Activated CD4-positive, alpha-beta T cell treated with anti-CD3 and anti-CD28 coated beads, Interleukin-2, amount 10 ng/mL, durations not matched to agents 7 days and 5 days (primary cell): Measurements from ENCODE around the gene SIGLEC1. TPM values are rescaled to one million over a fixed set of nuclear protein-coding genes. Genes with fewer than 3 reads are reported as not detected.

Experiments
- CTCF ChIA-PET: fragments of 350-600 bp; sonication (Branson Sonifier 250); formaldehyde crosslinking; loops from one replicate; lab custom pipeline; 2021; ENCODE audit warnings: antibody characterized with exemption; lab: Charles Lee
- POLR2A ChIA-PET: fragments of 350-600 bp; sonication (Branson Sonifier 250); formaldehyde crosslinking; loops from one replicate; lab custom pipeline; 2021; ENCODE audit warnings: antibody characterized with exemption; lab: Charles Lee
- DNase-seq: peaks from one replicate; pipeline ENCODE4 v3.0.0-alpha.2; 2020
- H3K27ac Mint-ChIP-seq: one replicate; pipeline ENCODE4 v1.8.0; 2021; ENCODE audit warnings: mild to moderate bottlenecking, moderate library complexity, mixed read lengths
- H3K27me3 Mint-ChIP-seq: one replicate; pipeline ENCODE4 v1.8.0; 2021; ENCODE audit warnings: mixed read lengths
- H3K36me3 Mint-ChIP-seq: one replicate; pipeline ENCODE4 v1.8.0; 2021; ENCODE audit warnings: low read depth, mixed read lengths
- H3K4me1 Mint-ChIP-seq: one replicate; pipeline ENCODE4 v1.8.0; 2021; ENCODE audit warnings: mixed read lengths
- H3K4me3 Mint-ChIP-seq: one replicate; pipeline ENCODE4 v1.8.0; 2021; ENCODE audit warnings: mild to moderate bottlenecking, moderate library complexity, mixed read lengths
- H3K9me3 Mint-ChIP-seq: one replicate; pipeline ENCODE4 v1.8.0; 2021; ENCODE audit warnings: mixed read lengths
- total RNA-seq, 2 experiments: library from RNA; stranded (reverse); gene quantifications; one replicate each; pipeline ENCODE4 v1.2.3, GENCODE V29; 2021

SIGLEC1 gene
- total RNA-seq, 2 experiments from 2014 or later: not detected

DNA sequence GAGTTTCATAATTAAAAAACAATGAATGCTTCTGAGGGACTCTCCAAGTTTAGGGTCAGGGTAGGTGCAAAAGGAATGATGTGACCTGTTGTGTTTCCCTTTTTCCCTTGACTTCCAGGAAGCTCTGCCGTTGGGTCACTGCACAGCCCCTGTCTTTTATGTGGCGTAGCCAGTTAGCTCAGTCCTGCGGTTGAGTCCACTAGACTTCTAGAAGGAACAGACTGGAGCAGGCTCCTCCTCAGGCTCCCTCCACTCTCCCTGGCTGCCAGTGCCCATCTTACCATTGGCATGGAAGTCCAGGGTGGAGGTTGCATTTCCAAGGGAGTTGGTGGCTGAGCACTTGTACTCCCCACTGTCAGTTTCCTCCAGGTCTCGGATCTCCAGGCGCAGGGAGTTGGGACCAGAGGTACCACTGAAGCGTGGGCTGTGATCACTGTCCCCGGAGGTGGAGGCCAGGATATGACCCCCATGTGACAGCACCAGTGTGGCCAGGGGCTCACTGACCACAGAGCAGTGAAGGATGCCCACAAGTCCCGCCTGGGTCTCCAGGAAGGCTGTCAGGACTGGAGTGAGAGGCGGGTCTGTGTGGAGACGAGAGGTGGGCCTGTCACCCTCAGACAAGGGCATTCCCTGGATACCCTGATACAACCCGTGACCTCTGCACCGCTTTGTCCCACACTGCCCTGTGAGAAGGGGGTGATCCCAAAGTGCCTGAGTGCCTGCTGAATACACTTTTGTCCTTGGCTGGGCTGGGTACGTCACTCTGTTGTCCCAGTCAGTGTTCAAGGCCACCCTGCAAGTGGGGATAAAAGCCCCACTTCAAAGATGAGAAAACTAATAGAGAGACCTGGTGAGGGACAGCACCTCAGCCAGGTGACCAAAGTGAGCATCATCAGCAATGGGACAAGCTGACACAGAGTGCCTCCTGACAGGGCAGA, 11.1 kb downstream of the SIGLEC1 start:
- ChIA-PET POLR2A (no interaction called here), CTCF (interaction anchor here (0.6 to 2.8 kb wide), 3 partner anchors 9 to 718 kb away, joined by 3 to 10 read pairs (median 3); no protein-coding TSS in a partner anchor)
- Mint-ChIP-seq H3K9me3 (peaks cover under 1% of the 10 kb centered on the region), H3K27me3 (no peaks in the 10 kb centered on the region), H3K4me3 (no peak overlapping the region), H3K36me3 (no peaks in the 10 kb centered on the region), H3K4me1 (no peaks in the 10 kb centered on the region), H3K27ac (no peak overlapping the region)
- no peak for DNase-seq

DNA sequence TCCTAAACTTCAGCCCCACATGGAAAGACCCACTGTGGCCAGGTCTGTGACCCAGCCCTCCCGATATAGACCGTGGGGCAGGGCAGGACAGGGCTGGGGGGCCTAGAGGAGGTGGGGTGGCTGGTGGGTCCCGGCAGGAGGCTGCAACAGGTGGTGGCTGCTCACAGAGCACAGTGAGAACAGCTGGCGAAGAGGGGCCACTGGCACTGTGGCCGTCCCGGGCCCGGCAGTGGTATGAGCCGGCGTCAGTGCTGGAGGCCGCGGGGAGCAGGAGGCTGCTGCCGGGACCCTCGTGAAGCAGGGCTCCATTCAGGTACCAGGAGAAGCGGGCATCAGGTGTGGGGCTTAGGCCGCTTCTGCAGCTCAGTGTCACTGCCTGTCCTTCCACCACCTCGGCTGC, 13.4 kb downstream of the SIGLEC1 start:
- Mint-ChIP-seq H3K36me3 (no peaks in the 10 kb centered on the region), H3K4me1 (no peaks in the 10 kb centered on the region), H3K9me3 (peaks cover 2% of the 10 kb centered on the region), H3K4me3 (no peak overlapping the region), H3K27ac (no peak overlapping the region), H3K27me3 (no peaks in the 10 kb centered on the region)
- POLR2A ChIA-PET: no interaction called here
- no peak for DNase-seq
- CTCF ChIA-PET: interaction anchor here (0.6 to 2.8 kb wide), 4 partner anchors 11 to 396 kb away, joined by 3 to 10 read pairs (median 3); no protein-coding TSS in a partner anchor

DNA sequence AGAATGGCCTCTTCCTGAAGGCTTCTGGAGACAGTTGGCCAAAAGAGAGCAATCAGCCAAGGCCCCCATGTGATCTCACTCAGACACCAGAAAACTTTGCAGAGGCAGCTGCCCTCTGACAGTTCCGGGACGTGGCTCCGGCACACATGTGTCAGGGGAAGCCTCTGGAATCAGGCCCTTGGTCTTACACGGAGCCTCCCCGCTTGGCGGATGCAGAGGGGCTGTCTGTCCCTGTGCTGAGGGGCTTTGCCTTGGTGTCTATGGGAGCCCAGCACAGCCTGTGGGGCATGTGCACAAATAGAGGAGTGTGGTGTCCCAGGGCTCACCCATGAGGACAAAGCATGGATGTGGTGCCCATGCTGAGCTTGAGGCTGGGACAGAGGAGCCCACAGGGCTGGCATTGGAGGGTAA, 13.8 kb downstream of the SIGLEC1 start:
- POLR2A ChIA-PET: no interaction called here
- no peak overlapping the region for H3K27ac Mint-ChIP-seq
- CTCF ChIA-PET: interaction anchor here (1.1 to 2.8 kb wide), 3 partner anchors 9 to 23 kb away, joined by 3 to 10 read pairs (median 3); no protein-coding TSS in a partner anchor
- no peaks in the 10 kb centered on the region for H3K4me1 Mint-ChIP-seq
- H3K36me3 Mint-ChIP-seq: no peaks in the 10 kb centered on the region
- H3K27me3 Mint-ChIP-seq: no peaks in the 10 kb centered on the region
- peaks cover 2% of the 10 kb centered on the region for H3K9me3 Mint-ChIP-seq
- H3K4me3 Mint-ChIP-seq: no peak overlapping the region
- no peak for DNase-seq

DNA sequence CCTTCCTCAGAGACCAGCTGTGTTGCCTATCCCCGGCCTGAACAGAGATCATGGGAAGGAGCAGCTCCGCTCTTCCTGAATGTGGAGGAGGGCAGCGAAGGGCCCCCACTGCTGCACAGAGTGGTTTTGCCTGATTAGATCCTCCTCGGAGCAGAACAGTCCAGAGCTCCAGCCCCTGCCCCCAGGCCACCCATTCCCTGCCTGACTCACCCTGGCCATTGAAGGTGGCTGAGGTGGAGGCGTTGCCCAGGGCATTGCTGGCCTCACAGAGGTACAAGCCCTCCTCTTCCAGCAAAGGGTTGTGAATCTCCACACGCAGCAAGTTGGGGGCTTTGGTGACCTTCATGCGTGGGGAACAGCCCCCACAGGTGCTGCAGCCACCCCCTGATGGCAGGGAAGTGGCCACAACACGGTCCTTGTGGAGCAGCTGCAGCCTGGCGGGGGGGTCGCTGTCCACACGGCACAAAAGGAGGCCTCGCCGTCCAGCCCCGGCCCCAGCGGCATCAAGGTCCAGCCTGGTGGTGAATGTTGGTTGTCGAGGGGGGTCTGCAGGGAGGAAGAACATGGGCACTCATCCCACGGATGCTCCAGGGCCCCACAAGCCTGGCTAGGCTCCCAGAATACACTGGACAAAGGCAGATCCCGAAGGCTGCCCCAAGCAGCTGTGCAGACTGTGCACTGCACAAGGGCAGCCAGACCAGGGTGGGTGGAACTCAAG, 14.7 kb downstream of the SIGLEC1 start:
- CTCF ChIA-PET: interaction anchor here (1.3 to 1.7 kb wide), 2 partner anchors 8 to 13 kb away, joined by 3 to 12 read pairs; no protein-coding TSS in a partner anchor
- Mint-ChIP-seq H3K36me3 (no peaks in the 10 kb centered on the region), H3K27me3 (no peaks in the 10 kb centered on the region), H3K4me3 (no peak overlapping the region), H3K4me1 (no peaks in the 10 kb centered on the region), H3K27ac (no peak overlapping the region), H3K9me3 (peaks cover 2% of the 10 kb centered on the region)
- POLR2A ChIA-PET: no interaction called here
- no peak for DNase-seq

DNA sequence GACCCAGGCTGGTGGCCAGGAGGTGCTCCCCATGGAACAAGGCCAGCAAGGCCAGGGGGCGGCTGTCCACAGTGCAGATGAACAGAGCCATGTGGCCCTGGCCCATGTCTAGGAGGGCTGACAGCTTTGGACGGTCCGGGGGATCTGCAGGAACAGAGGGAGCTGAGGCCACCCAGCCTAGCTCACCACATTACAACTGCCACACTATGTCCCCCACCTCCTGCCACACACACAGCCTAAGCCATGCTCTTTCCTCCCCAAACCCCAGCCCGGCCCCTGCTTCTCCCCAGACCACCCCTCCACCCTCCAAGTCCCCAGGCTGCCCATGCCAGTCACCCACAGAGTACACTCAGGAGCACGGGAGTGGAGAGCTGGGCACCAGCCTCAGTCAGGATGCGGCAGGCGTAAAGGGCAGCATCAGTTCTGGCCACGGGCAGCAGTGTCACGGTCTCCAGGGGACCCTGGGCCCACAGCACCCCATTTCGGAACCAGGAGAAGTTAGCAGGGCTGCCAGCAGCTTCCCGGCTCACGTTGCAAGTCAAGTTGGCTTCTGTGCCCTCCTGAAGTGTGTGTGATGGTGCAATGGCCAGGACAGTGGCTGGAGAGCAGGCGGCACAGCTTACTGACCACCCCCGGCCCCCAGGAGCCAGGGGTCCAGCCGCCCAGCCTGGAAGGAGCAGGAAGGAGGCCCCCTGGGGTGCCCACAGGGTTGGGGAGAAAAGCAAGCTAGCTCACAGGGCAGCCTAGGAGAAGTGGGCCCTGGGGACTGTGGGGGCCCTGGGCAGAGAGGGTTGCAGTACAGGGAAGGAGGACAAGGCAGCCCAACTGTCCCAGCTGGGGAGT, 15.4 kb downstream of the SIGLEC1 start:
- ChIA-PET POLR2A (no interaction called here), CTCF (interaction anchor here (1.3 to 1.7 kb wide), 2 partner anchors 7 to 14 kb away, joined by 3 to 12 read pairs; no protein-coding TSS in a partner anchor)
- H3K36me3 Mint-ChIP-seq: no peaks in the 10 kb centered on the region
- H3K4me1 Mint-ChIP-seq: no peaks in the 10 kb centered on the region
- H3K27me3 Mint-ChIP-seq: no peaks in the 10 kb centered on the region
- no peak for DNase-seq
- no peak overlapping the region for H3K4me3 Mint-ChIP-seq
- H3K9me3 Mint-ChIP-seq: peaks cover 2% of the 10 kb centered on the region
- H3K27ac Mint-ChIP-seq: no peak overlapping the region

DNA sequence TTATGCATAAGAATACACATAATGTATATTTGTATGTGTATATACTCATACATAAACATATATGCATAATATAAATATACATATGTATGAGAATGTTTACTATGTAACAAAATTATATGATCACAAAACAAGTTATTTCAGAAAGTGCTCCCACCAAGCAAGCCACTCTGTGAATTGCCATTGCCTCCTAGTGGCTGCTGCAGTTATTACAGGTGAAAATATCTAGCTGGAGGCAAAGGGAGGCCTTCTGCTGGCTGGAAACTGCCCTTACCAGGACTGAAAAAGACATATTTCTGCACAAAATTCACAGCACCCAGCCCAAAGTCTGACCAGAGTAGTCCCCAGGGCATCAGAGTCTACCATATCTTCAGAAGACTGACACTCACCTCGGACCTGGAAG, 16.2 kb downstream of the SIGLEC1 start:
- no peaks in the 10 kb centered on the region for H3K27me3 Mint-ChIP-seq
- DNase-seq: peak; percentile 11
- H3K4me3 Mint-ChIP-seq: no peak overlapping the region
- ChIA-PET POLR2A (no interaction called here), CTCF (interaction anchor here (0.5 to 1.4 kb wide), 2 partner anchors 15 to 175 kb away, joined by 3 read pairs; no protein-coding TSS in a partner anchor)
- peaks cover 2% of the 10 kb centered on the region for H3K9me3 Mint-ChIP-seq
- no peaks in the 10 kb centered on the region for H3K4me1 Mint-ChIP-seq
- H3K27ac Mint-ChIP-seq: no peak overlapping the region
- H3K36me3 Mint-ChIP-seq: no peaks in the 10 kb centered on the region

DNA sequence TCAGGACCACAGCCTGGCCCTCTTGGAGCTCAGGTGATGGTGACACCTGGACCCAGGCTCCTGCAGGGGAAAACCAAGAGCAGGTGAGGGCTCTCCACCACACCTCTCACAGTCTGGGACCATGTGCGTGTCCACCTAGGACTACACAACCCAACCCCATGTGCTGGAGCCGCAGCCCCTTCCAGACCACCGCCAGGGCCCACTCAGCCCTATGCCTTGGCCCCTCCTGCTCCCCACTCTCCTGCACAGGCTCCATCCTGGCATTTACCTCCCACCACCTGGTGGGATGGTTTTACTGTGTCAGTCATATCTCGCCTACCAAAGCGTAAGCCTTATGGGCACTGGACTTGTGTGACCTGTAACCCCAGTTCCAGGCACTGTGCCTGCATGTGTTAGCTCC, 17.5 kb downstream of the SIGLEC1 start:
- H3K4me3 Mint-ChIP-seq: no peak overlapping the region
- H3K27ac Mint-ChIP-seq: no peak overlapping the region
- no peaks in the 10 kb centered on the region for H3K4me1 Mint-ChIP-seq
- CTCF ChIA-PET: interaction anchor here (1.4 kb wide), 2 partner anchors 14 to 73 kb away, joined by 3 to 4 read pairs; partner anchors contain the start of gene ADISSP
- no peak for DNase-seq
- H3K27me3 Mint-ChIP-seq: no peaks in the 10 kb centered on the region
- H3K9me3 Mint-ChIP-seq: peaks cover 2% of the 10 kb centered on the region
- POLR2A ChIA-PET: no interaction called here
- H3K36me3 Mint-ChIP-seq: no peaks in the 10 kb centered on the region

DNA sequence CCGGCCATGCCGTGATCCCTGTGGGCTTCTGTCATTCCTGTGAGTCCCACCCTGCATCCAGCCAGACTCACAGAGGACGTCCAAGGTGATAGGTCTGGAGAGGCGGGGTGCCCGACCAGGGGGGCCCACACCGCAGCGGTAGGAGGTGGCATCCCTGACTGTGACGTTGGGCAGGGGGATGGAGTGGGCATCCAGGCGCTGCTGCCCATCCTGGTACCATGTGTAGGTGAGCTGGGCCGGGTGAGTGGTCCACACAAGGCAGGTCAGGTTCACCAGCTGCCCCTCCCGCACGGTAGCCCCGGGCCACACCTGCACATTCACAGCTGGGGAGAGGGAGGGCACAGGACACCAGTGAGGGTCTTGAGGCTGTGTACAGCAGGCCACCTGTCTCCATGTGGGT, 19.0 kb downstream of the SIGLEC1 start:
- Mint-ChIP-seq H3K9me3 (peaks cover 2% of the 10 kb centered on the region), H3K27me3 (no peaks in the 10 kb centered on the region), H3K36me3 (no peaks in the 10 kb centered on the region), H3K4me1 (no peaks in the 10 kb centered on the region), H3K4me3 (no peak overlapping the region), H3K27ac (no peak overlapping the region)
- CTCF ChIA-PET: no interaction called here
- DNase-seq: no peak
- POLR2A ChIA-PET: no interaction called here

DNA sequence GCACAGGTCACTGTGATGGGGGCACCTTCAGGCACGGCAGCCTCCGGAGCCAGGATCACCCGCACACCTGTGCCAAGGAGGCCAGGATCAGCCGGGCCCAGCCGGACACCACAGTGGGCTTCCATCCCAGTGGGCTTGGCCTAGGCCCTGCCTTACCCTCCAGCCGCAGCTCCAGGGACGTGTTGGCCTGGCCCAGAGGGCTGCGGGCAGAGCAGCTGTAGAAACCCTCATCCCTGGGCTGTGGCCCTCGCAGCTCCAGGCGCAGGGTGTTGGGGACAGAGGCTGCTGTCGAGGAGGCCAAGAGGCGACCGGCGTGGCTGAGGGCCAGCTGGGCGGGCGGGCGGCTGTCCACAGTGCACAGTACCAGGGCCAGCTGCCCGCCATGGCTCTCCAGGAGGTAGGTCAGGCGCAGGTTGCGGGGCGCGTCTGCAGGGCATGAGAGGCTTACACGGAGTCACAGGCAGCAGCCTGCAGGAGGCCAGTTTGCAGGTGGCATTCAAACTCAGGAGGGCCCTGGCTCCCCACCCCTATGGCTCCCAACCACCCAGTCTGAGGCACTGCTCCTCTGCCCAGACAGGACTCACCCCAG, 19.6 kb downstream of the SIGLEC1 start:
- Mint-ChIP-seq H3K36me3 (no peaks in the 10 kb centered on the region), H3K4me1 (no peaks in the 10 kb centered on the region)

DNA sequence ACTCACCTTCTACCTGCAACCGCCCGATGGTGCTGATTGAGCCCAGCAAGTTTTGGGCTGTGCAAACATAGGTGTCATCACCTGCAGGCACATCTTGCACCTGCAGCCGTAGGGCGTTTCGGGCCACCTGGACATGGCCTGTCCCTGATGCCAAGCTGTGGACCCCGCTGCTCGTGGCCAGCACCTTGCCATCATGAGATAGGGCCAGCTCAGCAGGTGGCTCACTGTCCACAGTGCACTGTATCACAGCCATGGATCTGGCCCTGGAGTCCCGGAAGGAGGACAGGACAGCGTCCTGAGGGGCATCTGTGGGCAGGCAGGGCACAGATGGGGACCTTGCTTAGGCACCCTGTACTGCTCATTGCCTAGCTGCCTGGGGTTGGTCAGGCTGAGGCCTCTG, 20.5 kb downstream of the SIGLEC1 start:
- Mint-ChIP-seq H3K27ac (no peak overlapping the region), H3K4me1 (no peaks in the 10 kb centered on the region), H3K27me3 (no peaks in the 10 kb centered on the region), H3K9me3 (peaks cover 2% of the 10 kb centered on the region), H3K4me3 (no peak overlapping the region), H3K36me3 (no peaks in the 10 kb centered on the region)
- POLR2A ChIA-PET: no interaction called here
- CTCF ChIA-PET: interaction anchor here (0.9 to 1.9 kb wide), 4 partner anchors 14 to 207 kb away, joined by 3 to 6 read pairs (median 4); no protein-coding TSS in a partner anchor
- no peak for DNase-seq

More for the DNA sequence above, 19.6 kb downstream of the SIGLEC1 start:
- DNase-seq: no peak
- H3K4me3 Mint-ChIP-seq: no peak overlapping the region
- H3K27ac Mint-ChIP-seq: no peak overlapping the region
- peaks cover 2% of the 10 kb centered on the region for H3K9me3 Mint-ChIP-seq
- ChIA-PET POLR2A (no interaction called here), CTCF (interaction anchor here (0.5 to 1.9 kb wide), 4 partner anchors 14 to 208 kb away, joined by 3 to 6 read pairs (median 4); no protein-coding TSS in a partner anchor)
- H3K27me3 Mint-ChIP-seq: no peaks in the 10 kb centered on the region

DNA sequence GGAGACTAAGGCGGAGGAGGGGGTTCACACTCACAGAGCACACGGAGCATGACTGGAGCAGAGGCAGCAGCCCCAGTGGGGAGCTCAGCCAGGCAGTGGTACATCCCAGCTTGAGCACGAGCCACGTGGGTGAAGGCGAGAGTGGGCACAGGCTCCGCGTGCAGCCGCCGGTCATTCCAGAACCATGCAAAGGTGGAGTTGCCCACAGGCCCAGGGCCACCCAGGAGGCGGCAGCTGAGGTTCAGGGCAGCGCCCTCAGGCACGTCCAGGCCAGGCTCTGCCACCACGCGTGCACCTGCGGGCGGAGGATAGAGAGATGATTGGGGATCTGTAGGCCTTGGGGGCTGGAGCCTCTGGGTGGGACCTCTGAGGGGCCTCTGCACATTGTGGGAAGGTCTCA, 21.1 kb downstream of the SIGLEC1 start:
- H3K27ac Mint-ChIP-seq: no peak overlapping the region
- ChIA-PET CTCF (interaction anchor here (1.4 to 1.9 kb wide), 3 partner anchors 13 to 20 kb away, joined by 3 to 6 read pairs (median 6); no protein-coding TSS in a partner anchor), POLR2A (no interaction called here)
- H3K36me3 Mint-ChIP-seq: no peaks in the 10 kb centered on the region
- no peak overlapping the region for H3K4me3 Mint-ChIP-seq
- no peaks in the 10 kb centered on the region for H3K4me1 Mint-ChIP-seq
- DNase-seq: no peak
- peaks cover 1% of the 10 kb centered on the region for H3K9me3 Mint-ChIP-seq
- H3K27me3 Mint-ChIP-seq: peaks cover 3% of the 10 kb centered on the region
